Pulmonary artery endothelial cell (primary cell): Measurements from ENCODE around the gene PPM1H. TPM values are rescaled to one million over a fixed set of nuclear protein-coding genes. Genes with fewer than 3 reads are reported as not detected.
"Not testable (repeated sequence)": the region's sequence is repeated elsewhere in the genome, so short reads cannot be mapped to it uniquely, and the experiment has no call there.

ENCODE experiments used
- DNase-seq: peaks from one replicate; pipeline ENCODE4 v3.0.0-alpha.2; 2011; ENCODE audit warnings: low read depth, low spot score
- total RNA-seq: library from RNA; depleted of rRNA; stranded (reverse); fragments of >200 nt; gene quantifications from 2 replicates; pipeline ENCODE4 v1.2.3, GENCODE V29; 2014

The PPM1H gene
- total RNA-seq, 1 donor from 2014 or later: 4.1 TPM

GRCh38 chr12:62770381-62770780 lies 164.6 kb downstream of the PPM1H start:
- no peak for DNase-seq

- no peak for DNase-seq
These were observed 165.8 kb downstream of the PPM1H start for GRCh38 chr12:62769076-62769619.

GRCh38 chr12:62767946-62768345 lies 167.0 kb downstream of the PPM1H start:
- DNase-seq: no peak

GRCh38 chr12:62767496-62767895 lies 167.5 kb downstream of the PPM1H start:
- DNase-seq: peak; percentile 19

GRCh38 chr12:62766496-62766895 lies 168.5 kb downstream of the PPM1H start:
- DNase-seq: no peak

GRCh38 chr12:62763861-62764645 lies 170.9 kb downstream of the PPM1H start:
- DNase-seq: no peak

- no peak for DNase-seq
These were observed 171.6 kb downstream of the PPM1H start for GRCh38 chr12:62763312-62763711.

- no peak for DNase-seq
These were observed 172.3 kb downstream of the PPM1H start for GRCh38 chr12:62762645-62763044.

- DNase-seq: no peak
These were observed 173.3 kb downstream of the PPM1H start for GRCh38 chr12:62761658-62762057.

GRCh38 chr12:62760779-62761178 lies 174.2 kb downstream of the PPM1H start:
- DNase-seq: no peak

- not testable (repeated sequence) for DNase-seq
These were observed 174.6 kb downstream of the PPM1H start for GRCh38 chr12:62760341-62760740.

GRCh38 chr12:62758216-62758615 lies 176.7 kb downstream of the PPM1H start:
- DNase-seq: no peak

- DNase-seq: no peak
These were observed 177.9 kb downstream of the PPM1H start for GRCh38 chr12:62757048-62757447.

- no peak for DNase-seq
These were observed 180.2 kb downstream of the PPM1H start for GRCh38 chr12:62754706-62755105.

GRCh38 chr12:62751810-62752155 lies 183.2 kb downstream of the PPM1H start:
- no peak for DNase-seq

GRCh38 chr12:62750941-62751809 lies 183.8 kb downstream of the PPM1H start:
- DNase-seq: no peak

- DNase-seq: no peak
These were observed 185.4 kb downstream of the PPM1H start for GRCh38 chr12:62749586-62749985.

- no peak for DNase-seq
These were observed 185.9 kb downstream of the PPM1H start for GRCh38 chr12:62748941-62749468.

GRCh38 chr12:62744551-62744950 lies 190.4 kb downstream of the PPM1H start:
- DNase-seq: no peak

- DNase-seq: no peak
These were observed 195.5 kb downstream of the PPM1H start for GRCh38 chr12:62739266-62740015.

- DNase-seq: no peak
These were observed 196.3 kb downstream of the PPM1H start for GRCh38 chr12:62738616-62739015.
